ENCODE data around the gene PSD2.

Gene PSD2

GRCh38 chr5:139861889-139862207, 66.2 kb downstream of the PSD2 start:
- no peak for DNase-seq

- no peak for DNase-seq
Observed at GRCh38 chr5:139862313-139862712, 66.7 kb downstream of the PSD2 start.

GRCh38 chr5:139862803-139863202, 67.2 kb downstream of the PSD2 start:
- no peak for DNase-seq

GRCh38 chr5:139863361-139863760, 67.8 kb downstream of the PSD2 start:
- no peak for DNase-seq

GRCh38 chr5:139863855-139864558, 68.4 kb downstream of the PSD2 start:
- no peak for DNase-seq

GRCh38 chr5:139864716-139865483, 69.3 kb downstream of the PSD2 start:
- DNase-seq: no peak

- no peak for DNase-seq
Observed at GRCh38 chr5:139867109-139867508, 71.5 kb downstream of the PSD2 start.

GRCh38 chr5:139867581-139867980, 72.0 kb downstream of the PSD2 start:
- no peak for DNase-seq

- no peak for DNase-seq
Observed at GRCh38 chr5:139869042-139869790, 73.6 kb downstream of the PSD2 start.

GRCh38 chr5:139870677-139871076, 75.1 kb downstream of the PSD2 start:
- DNase-seq: no peak

GRCh38 chr5:139871614-139872013, 76.0 kb downstream of the PSD2 start:
- DNase-seq: no peak

GRCh38 chr5:139872052-139872766, 76.6 kb downstream of the PSD2 start:
- no peak for DNase-seq

- no peak for DNase-seq
Observed at GRCh38 chr5:139872851-139873794, 77.5 kb downstream of the PSD2 start.

GRCh38 chr5:139875957-139876356, 80.3 kb downstream of the PSD2 start:
- DNase-seq: no peak

GRCh38 chr5:139877129-139877597, 81.6 kb downstream of the PSD2 start:
- no peak for DNase-seq

GRCh38 chr5:139878093-139878492, 82.5 kb downstream of the PSD2 start:
- DNase-seq: no peak

- DNase-seq: no peak
Observed at GRCh38 chr5:139880416-139881142, 85.0 kb downstream of the PSD2 start.

- DNase-seq: no peak
Observed at GRCh38 chr5:139881143-139881733, 85.6 kb downstream of the PSD2 start.

- DNase-seq: no peak
Observed at GRCh38 chr5:139882316-139882715, 86.7 kb downstream of the PSD2 start.

- DNase-seq: no peak
Observed at GRCh38 chr5:139882961-139883539, 87.4 kb downstream of the PSD2 start.

Measured in DMS153 (cell line).